ENCODE data around the gene ACTR5. TPM values are rescaled to one million over a fixed set of nuclear protein-coding genes. Genes with fewer than 3 reads are reported as not detected.

Gene ACTR5
- total RNA-seq, 3 donors from 2014 or later = 8.5 to 15.4 (median 13.0) TPM

GRCh38 chr20:38805502-38805957, 57.3 kb downstream of the ACTR5 start, which contains the start of gene PPP1R16B:
Gene PPP1R16B, plus strand, starts transcription at chr20:38805697. Its CDS starts 30,229 bp downstream, at chr20:38835926.
- peak within 1 kb of the TSS; percentile 49 to 77 (median 63) for H3K4me3 ChIP-seq
- no peaks in the 10 kb centered on the region for H3K9me3 ChIP-seq
- H3K27ac ChIP-seq = peak within 1 kb of the TSS; percentile 53 to 75
- intact Hi-C loops (cut with DNase I; ENCODE audit: low total_unique reads) = no loop called here
- peak in 1 of 2 donors; percentile 27 for DNase-seq (ENCODE audit: low spot score in 2 of 2)
- no peaks in the 10 kb centered on the region for H3K36me3 ChIP-seq
- peaks cover 7 to 30% of the 10 kb centered on the region in 2 donors for H3K27me3 ChIP-seq
- peaks cover 0 to 9% of the 10 kb centered on the region in 2 donors for H3K4me1 ChIP-seq
- no peak for TF ChIP-seq POLR2A (IDR thresholded peaks at IDR 0.05)
- TF ChIP-seq CTCF (IDR thresholded peaks at IDR 0.05) = no peak
- TF ChIP-seq POLR2AphosphoS5 (IDR thresholded peaks at IDR 0.05) = no peak

- peaks cover 7 to 30% of the 10 kb centered on the region in 2 donors for H3K27me3 ChIP-seq
- H3K4me3 ChIP-seq = peak overlapping the region; percentile 49 to 77 (median 63)
- H3K9me3 ChIP-seq = no peaks in the 10 kb centered on the region
- H3K27ac ChIP-seq = peak overlapping the region; percentile 53 to 75
- intact Hi-C loops (cut with DNase I; ENCODE audit: low total_unique reads) = no loop called here
- no peak for TF ChIP-seq POLR2A (IDR thresholded peaks at IDR 0.05)
- no peak for TF ChIP-seq POLR2AphosphoS5 (IDR thresholded peaks at IDR 0.05)
- no peak for TF ChIP-seq CTCF (IDR thresholded peaks at IDR 0.05)
- H3K36me3 ChIP-seq = no peaks in the 10 kb centered on the region
- peaks cover 0 to 9% of the 10 kb centered on the region in 2 donors for H3K4me1 ChIP-seq
- no peak for DNase-seq (ENCODE audit: low spot score in 2 of 2)
These were observed 57.9 kb downstream of the ACTR5 start for GRCh38 chr20:38805958-38806854.

GRCh38 chr20:38806855-38807655, 58.8 kb downstream of the ACTR5 start:
- Histone ChIP-seq H3K27me3 (peaks cover 7 to 30% of the 10 kb centered on the region in 2 donors), H3K9me3 (no peaks in the 10 kb centered on the region), H3K4me3 (peak overlapping the region; percentile 49 to 77 (median 63)), H3K27ac (peak overlapping the region in 1 of 2 donors; percentile 17), H3K36me3 (no peaks in the 10 kb centered on the region), H3K4me1 (peaks cover 0 to 9% of the 10 kb centered on the region in 2 donors)
- intact Hi-C loops (cut with DNase I; ENCODE audit: low total_unique reads) = no loop called here
- TF ChIP-seq POLR2AphosphoS5 (IDR thresholded peaks at IDR 0.05) (no peak), POLR2A (IDR thresholded peaks at IDR 0.05) (no peak), CTCF (IDR thresholded peaks at IDR 0.05) (no peak)
- DNase-seq (ENCODE audit: low spot score in 2 of 2) = no peak

GRCh38 chr20:38809942-38810341, 61.7 kb downstream of the ACTR5 start:
- TF ChIP-seq CTCF (IDR thresholded peaks at IDR 0.05) = no peak
- TF ChIP-seq POLR2AphosphoS5 (IDR thresholded peaks at IDR 0.05) = no peak
- no peak for TF ChIP-seq POLR2A (IDR thresholded peaks at IDR 0.05)
- Histone ChIP-seq H3K4me3 (no peak overlapping the region), H3K4me1 (peaks cover 0 to 9% of the 10 kb centered on the region in 2 donors), H3K9me3 (no peaks in the 10 kb centered on the region), H3K36me3 (no peaks in the 10 kb centered on the region), H3K27ac (no peak overlapping the region), H3K27me3 (peaks cover 7 to 30% of the 10 kb centered on the region in 2 donors)
- intact Hi-C loops (cut with DNase I; ENCODE audit: low total_unique reads) = no loop called here
- no peak for DNase-seq (ENCODE audit: low spot score in 2 of 2)
